Activated CD8-positive, alpha-beta T cell treated with anti-CD3 and anti-CD28 coated beads for 36 hours (primary cell): ENCODE data around the gene KLHDC1. TPM values are rescaled to one million over a fixed set of nuclear protein-coding genes. Genes with fewer than 3 reads are reported as not detected.
"Not testable (repeated sequence)": the region's sequence is repeated elsewhere in the genome, so short reads cannot be mapped to it uniquely, and the experiment has no call there.

Experiments used
- ATAC-seq: fragments of 200-7000 bp; cut with Tn5 transposase; one replicate; pipeline ENCODE4 v1.10.0; 2021; ENCODE audit warnings: mild to moderate bottlenecking, moderate library complexity
- CTCF ChIA-PET: fragments of 350-600 bp; sonication (Branson Sonifier 250); formaldehyde crosslinking; loops from one replicate; lab custom pipeline; 2021; ENCODE audit warnings: antibody characterized with exemption; lab: Charles Lee
- POLR2A ChIA-PET: fragments of 350-600 bp; sonication (Branson Sonifier 250); formaldehyde crosslinking; loops from one replicate; lab custom pipeline; 2021; ENCODE audit warnings: antibody characterized with exemption; lab: Charles Lee
- DNase-seq: peaks from one replicate; pipeline ENCODE4 v3.0.0-alpha.2; 2020
- H3K27ac Mint-ChIP-seq: one replicate; pipeline ENCODE4 v1.8.0; 2021; ENCODE audit warnings: mild to moderate bottlenecking, mixed read lengths
- H3K27me3 Mint-ChIP-seq: one replicate; pipeline ENCODE4 v1.8.0; 2021; ENCODE audit warnings: mixed read lengths
- H3K36me3 Mint-ChIP-seq: one replicate; pipeline ENCODE4 v1.8.0; 2021; ENCODE audit warnings: low read depth, mixed read lengths
- H3K4me1 Mint-ChIP-seq: one replicate; pipeline ENCODE4 v1.8.0; 2021; ENCODE audit warnings: low read depth, mixed read lengths
- H3K4me3 Mint-ChIP-seq: one replicate; pipeline ENCODE4 v1.8.0; 2021; ENCODE audit warnings: mild to moderate bottlenecking, moderate library complexity, mixed read lengths
- H3K9me3 Mint-ChIP-seq: one replicate; pipeline ENCODE4 v1.8.0; 2021; ENCODE audit warnings: mixed read lengths
- CTCF ChIP-seq: fragments of 200-600 bp; IDR thresholded peaks from one replicate; pipeline ENCODE4 v1.8.0; 2022; ENCODE audit warnings: antibody characterized with exemption, mild to moderate bottlenecking
- intact Hi-C: fragments of 100-400 bp; cut with micrococcal nuclease; formaldehyde crosslinking; loops from one replicate; pipeline ENCODE4 v1.10.0; 2022
- total RNA-seq, 2 experiments: library from RNA; stranded (reverse); gene quantifications; one replicate each; pipeline ENCODE4 v1.2.3, GENCODE V29; 2021

Gene KLHDC1
- total RNA-seq, 2 experiments from 2014 or later: 0.98 to 1.2 TPM

DNA sequence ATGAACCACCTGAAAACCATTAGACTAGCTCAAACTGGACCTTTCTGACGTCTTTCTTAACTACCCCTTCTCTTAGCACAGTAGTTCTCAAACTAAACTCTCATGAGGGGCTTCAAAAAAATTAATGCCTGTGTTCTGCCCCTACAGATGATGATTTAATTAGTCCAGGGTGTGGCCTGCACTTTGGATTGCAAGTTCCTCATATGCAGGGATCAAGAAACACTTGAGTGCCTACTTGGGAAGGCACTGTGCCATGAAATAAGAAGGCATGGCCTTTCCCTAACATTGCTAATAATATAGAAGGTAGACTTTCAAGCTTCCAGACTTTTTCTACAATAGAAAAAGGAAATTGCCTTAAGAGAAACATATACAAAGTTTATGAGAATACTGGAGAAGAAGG, 52.3 kb downstream of the KLHDC1 start:
- POLR2A ChIA-PET: no interaction called here
- Mint-ChIP-seq H3K4me1 (no peaks in the 10 kb centered on the region), H3K36me3 (no peaks in the 10 kb centered on the region), H3K27ac (no peak overlapping the region), H3K9me3 (no peaks in the 10 kb centered on the region), H3K4me3 (no peak overlapping the region), H3K27me3 (no peaks in the 10 kb centered on the region)
- CTCF ChIA-PET: no interaction called here
- intact Hi-C loops: no loop called here
- ATAC-seq (no peak), DNase-seq (no peak)
- TF ChIP-seq CTCF: no peak

DNA sequence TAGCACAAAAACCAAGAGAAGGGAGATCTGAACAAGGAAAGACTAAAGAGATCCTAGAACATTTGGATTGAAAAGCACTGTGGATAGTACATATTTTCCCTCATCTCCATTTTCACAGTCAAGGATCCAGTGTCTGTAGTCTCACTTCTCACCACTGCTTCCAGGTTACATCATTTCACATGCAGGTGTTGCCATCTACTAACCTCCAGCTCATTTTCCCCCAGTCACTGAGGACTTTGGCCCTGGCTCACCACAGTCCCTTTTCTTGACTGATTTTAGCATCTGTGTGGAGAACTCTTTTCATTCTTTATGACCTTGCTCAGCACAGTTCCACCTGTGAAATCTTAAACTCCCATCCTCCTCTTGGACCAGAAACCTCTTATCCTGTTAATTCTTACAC, 53.6 kb downstream of the KLHDC1 start:
- POLR2A ChIA-PET, H3K27ac Mint-ChIP-seq: not testable (repeated sequence)

GRCh38 chr14:49754570-49755097, 61.7 kb downstream of the KLHDC1 start:
- Mint-ChIP-seq H3K9me3 (no peaks in the 10 kb centered on the region), H3K4me3 (no peak overlapping the region), H3K27me3 (no peaks in the 10 kb centered on the region), H3K36me3 (no peaks in the 10 kb centered on the region), H3K4me1 (no peaks in the 10 kb centered on the region), H3K27ac (no peak overlapping the region)
- DNase-seq: no peak
- intact Hi-C loops: no loop called here
- TF ChIP-seq CTCF: no peak
- ChIA-PET CTCF (no interaction called here), POLR2A (no interaction called here)
- ATAC-seq: no peak

More for the DNA sequence above, 53.6 kb downstream of the KLHDC1 start:
- intact Hi-C loops, H3K36me3 Mint-ChIP-seq, H3K27me3 Mint-ChIP-seq, DNase-seq, CTCF ChIA-PET, H3K9me3 Mint-ChIP-seq, ATAC-seq, H3K4me1 Mint-ChIP-seq, H3K4me3 Mint-ChIP-seq: not testable (repeated sequence)

DNA sequence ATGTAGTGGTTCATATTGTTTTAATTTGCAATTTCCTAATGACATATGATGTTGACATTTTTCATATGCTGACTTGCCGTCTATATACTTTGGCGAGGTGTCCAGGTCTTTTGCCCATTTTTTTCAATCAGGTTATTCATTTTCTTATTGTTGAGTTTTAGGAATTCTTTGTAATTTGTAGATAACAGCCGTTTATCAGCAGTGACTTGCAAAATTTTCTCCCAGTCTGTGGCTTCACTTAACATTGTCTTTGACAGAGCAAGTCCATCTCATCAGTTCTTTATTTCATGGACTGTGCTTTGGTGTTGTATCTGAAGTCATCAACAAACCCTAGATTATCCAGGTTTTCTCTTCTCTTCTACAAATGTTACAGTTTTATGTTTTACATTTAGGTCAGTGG, 62.5 kb downstream of the KLHDC1 start:
- Mint-ChIP-seq H3K9me3 (no peaks in the 10 kb centered on the region), H3K36me3 (no peaks in the 10 kb centered on the region), H3K27me3 (no peaks in the 10 kb centered on the region), H3K4me1 (no peaks in the 10 kb centered on the region), H3K4me3 (no peak overlapping the region), H3K27ac (no peak overlapping the region)
- CTCF ChIA-PET: no interaction called here
- POLR2A ChIA-PET: no interaction called here
- no peak for TF ChIP-seq CTCF
- ATAC-seq (no peak), DNase-seq (no peak)
- intact Hi-C loops: no loop called here

DNA sequence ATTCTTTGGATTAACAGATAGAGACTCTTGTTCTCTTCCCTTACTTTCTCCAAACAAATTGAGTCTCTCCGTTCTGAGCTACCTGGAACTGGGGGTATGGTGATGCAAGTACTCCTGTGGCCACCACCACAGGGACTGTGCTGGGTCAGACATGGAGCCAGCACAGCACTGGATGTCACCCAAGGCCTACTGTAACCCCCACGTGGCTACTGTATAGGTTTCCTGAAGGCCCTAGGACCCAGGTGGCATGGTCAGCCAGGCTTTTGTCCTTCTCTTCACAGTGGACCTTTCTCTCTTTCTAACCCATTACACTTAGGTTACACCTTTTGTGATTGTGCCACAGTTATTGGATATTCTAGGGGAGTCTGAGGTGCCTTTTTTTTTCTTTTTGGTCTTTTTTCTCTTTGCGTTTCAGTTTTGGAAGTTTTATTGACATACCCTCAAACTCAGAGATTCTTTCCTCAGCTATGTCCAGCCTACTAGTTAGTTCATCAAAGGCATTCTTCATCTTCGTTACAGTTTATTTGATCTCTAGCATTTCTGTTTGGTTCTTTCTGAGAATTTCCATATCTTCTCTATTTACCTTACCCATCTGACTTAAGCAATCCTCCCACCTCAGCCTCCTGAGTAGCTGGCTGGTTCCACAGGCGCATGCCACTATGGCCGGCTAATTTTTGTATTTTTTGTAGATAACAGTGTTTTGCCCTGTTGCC, 69.1 kb downstream of the KLHDC1 start:
- Mint-ChIP-seq H3K9me3 (no peaks in the 10 kb centered on the region), H3K4me1 (peaks cover 4% of the 10 kb centered on the region), H3K27me3 (no peaks in the 10 kb centered on the region), H3K36me3 (no peaks in the 10 kb centered on the region), H3K4me3 (no peak overlapping the region), H3K27ac (no peak overlapping the region)
- TF ChIP-seq CTCF: no peak
- no peak for DNase-seq
- intact Hi-C loops: no loop called here
- ChIA-PET POLR2A (interaction anchor here (0.8 kb wide), 1 partner anchor 68 kb away, joined by 3 read pairs; no protein-coding TSS in a partner anchor), CTCF (no interaction called here)
- ATAC-seq: no peak
